Stomach (tissue), 9 donors: ENCODE results near the gene KRT6B. TPM values are rescaled to one million over a fixed set of nuclear protein-coding genes. Genes with fewer than 3 reads are reported as not detected.
A peak's percentile ranks its signal among the peaks of the same experiment; 100 is the strongest.

Source experiments
- DNase-seq, 2 donors: peaks; one replicate each; pipeline versions ENCODE4 v3.0.0 to v3.0.0-alpha.2; 2013 to 2019
- H3K27ac ChIP-seq, 5 donors: fragments of 200-600 bp in 4 of 5; sonication (generic) in 4 of 5; one replicate each; pipeline ENCODE4 v1.5.1; 2013 to 2019; ENCODE audit warnings: mild to moderate bottlenecking in 1 of 5, moderate library complexity in 1 of 5
- H3K27me3 ChIP-seq, 3 donors: fragments of 200-600 bp; sonication (generic); one replicate each; pipeline ENCODE4 v1.5.1; 2017 to 2019; ENCODE audit warnings: mixed run types in 1 of 3
- H3K36me3 ChIP-seq, 4 donors: fragments of 200-600 bp; sonication (generic); 1 replicate in 3 of 4; 2 replicates in 1 of 4; pipeline ENCODE4 v1.5.1; 2016 to 2019
- H3K4me1 ChIP-seq, 4 donors: fragments of 200-600 bp; sonication (generic); one replicate each; pipeline ENCODE4 v1.5.1; 2016 to 2019
- H3K4me3 ChIP-seq, 4 donors: fragments of 200-600 bp; sonication (generic) in 3 of 4; one replicate each; pipeline ENCODE4 v1.5.1; 2016 to 2019; ENCODE audit warnings: mild to moderate bottlenecking in 1 of 4
- H3K9me3 ChIP-seq, 4 donors: fragments of 200-600 bp; sonication (generic); one replicate each; pipeline ENCODE4 v1.5.1; 2016 to 2019
- CTCF ChIP-seq, 7 experiments: fragments of 450-650 bp in 4 of 7; fragments of 200-600 bp in 3 of 7; sonication (generic) in 3 of 7; IDR thresholded peaks; one replicate each; pipeline ENCODE4 v1.5.1; 2016 to 2019; ENCODE audit warnings: antibody characterized with exemption in 7 of 7, control low read depth in 2 of 7, mild to moderate bottlenecking in 1 of 7
- EP300 ChIP-seq: sonication (generic); formaldehyde crosslinking; IDR thresholded peaks from one replicate; pipeline ENCODE4 v1.6.1; 2017; ENCODE audit warnings: antibody characterized with exemption
- POLR2A ChIP-seq, 4 donors: fragments of 450-650 bp; IDR thresholded peaks; one replicate each; pipeline ENCODE4 v1.6.1; 2016; ENCODE audit warnings: antibody characterized with exemption in 4 of 4, control low read depth in 2 of 4, mild to moderate bottlenecking in 1 of 4, moderate library complexity in 1 of 4
- POLR2AphosphoS5 ChIP-seq, 3 donors: sonication (generic); formaldehyde crosslinking; IDR thresholded peaks; one replicate each; pipeline ENCODE4 v1.6.1; 2016; ENCODE audit warnings: antibody characterized with exemption in 3 of 3
- WGBS, 5 donors: extraction: QIAGEN DNeasy Blood & Tissue Kit in 3 of 5; methylation state at CpG; one replicate each; pipeline versions ENCODE4 v1.1.5 to v1.1.7; 2013 to 2018; 5-methylcytosine and 5-hydroxymethylcytosine counted together
- intact Hi-C: fragments of 100-400 bp; cut with DNase I; formaldehyde crosslinking; loops from one replicate; pipeline ENCODE4 v1.15.1; 2023; ENCODE audit warnings: low total_unique reads
- polyA plus RNA-seq, 3 donors: library from polyadenylated mRNA; stranded (reverse); fragments of 200-250 nt; gene quantifications; one replicate each; pipeline ENCODE4 v1.2.3, GENCODE V29; 2013
- total RNA-seq, 5 donors: library from RNA; depleted of rRNA; stranded (reverse); fragments of >200 nt; gene quantifications; one replicate each; pipeline versions ENCODE4 v1.1.0 to v1.2.3, GENCODE V29; 2014 to 2016
- donor health status: healthy with polysubstance abuse.
- donor health status: Bipolar disorder and iron deficiency.
- donor health status: healthy.

KRT6B gene
- total and polyA plus RNA-seq, 8 donors = 0.46 to 9.2 (median 0.55) TPM; not detected in 5

- intact Hi-C loops = no loop called here
- no peak for TF ChIP-seq POLR2A (IDR thresholded peaks at IDR 0.05)
- TF ChIP-seq POLR2AphosphoS5 (IDR thresholded peaks at IDR 0.05) = no peak
- TF ChIP-seq EP300 = no peak
- no peak for TF ChIP-seq CTCF (IDR thresholded peaks at IDR 0.05)
- Histone ChIP-seq H3K27ac (no peak overlapping the region), H3K4me3 (no peak overlapping the region), H3K27me3 (no peaks in the 10 kb centered on the region), H3K4me1 (peaks cover 0 to 28% (median 9%) of the 10 kb centered on the region in 4 donors), H3K9me3 (no peaks in the 10 kb centered on the region), H3K36me3 (no peaks in the 10 kb centered on the region)
- WGBS, 5 donors = 82 to 92% (median 87%) methylated on average over 3 to 4 of the region's 4 CpGs; no CpG with 5 or more reads in 1 of the 5 donors
- no peak for DNase-seq
These were observed 33.3 kb downstream of the KRT6B start for GRCh38 chr12:52418576-52419110.

- Histone ChIP-seq H3K27me3 (no peaks in the 10 kb centered on the region), H3K36me3 (no peaks in the 10 kb centered on the region), H3K4me1 (peaks cover 0 to 22% (median 8%) of the 10 kb centered on the region in 4 donors), H3K27ac (peak overlapping the region in 3 of 5 donors; percentile 48 to 70 (median 49)), H3K4me3 (no peak overlapping the region), H3K9me3 (no peaks in the 10 kb centered on the region)
- TF ChIP-seq POLR2A (IDR thresholded peaks at IDR 0.05) = no peak
- no peak for TF ChIP-seq CTCF (IDR thresholded peaks at IDR 0.05)
- TF ChIP-seq POLR2AphosphoS5 (IDR thresholded peaks at IDR 0.05) = no peak
- no peak for TF ChIP-seq EP300
- WGBS, 5 donors = 41 to 67% (median 61%) methylated on average over 2 of the region's 2 CpGs
- intact Hi-C loops = no loop called here
- DNase-seq = no peak
These were observed 34.2 kb downstream of the KRT6B start for GRCh38 chr12:52417740-52418139.

GRCh38 chr12:52416795-52417194 is 35.2 kb downstream of the KRT6B start:
- no peak for DNase-seq
- intact Hi-C loops = no loop called here
- WGBS, 5 donors = 67 to 88% (median 84%) methylated on average over 1 of the region's 1 CpG
- H3K9me3 ChIP-seq = no peaks in the 10 kb centered on the region
- H3K27ac ChIP-seq = peak overlapping the region in 4 of 5 donors; percentile 48 to 70 (median 53)
- peaks cover 0 to 22% (median 8%) of the 10 kb centered on the region in 4 donors for H3K4me1 ChIP-seq
- no peaks in the 10 kb centered on the region for H3K36me3 ChIP-seq
- TF ChIP-seq POLR2A (IDR thresholded peaks at IDR 0.05) = no peak
- no peak for TF ChIP-seq POLR2AphosphoS5 (IDR thresholded peaks at IDR 0.05)
- no peak for TF ChIP-seq CTCF (IDR thresholded peaks at IDR 0.05)
- no peak for TF ChIP-seq EP300
- H3K4me3 ChIP-seq = no peak overlapping the region
- H3K27me3 ChIP-seq = no peaks in the 10 kb centered on the region

GRCh38 chr12:52415870-52416750 is 35.8 kb downstream of the KRT6B start:
- intact Hi-C loops = no loop called here
- H3K4me3 ChIP-seq = no peak overlapping the region
- TF ChIP-seq POLR2AphosphoS5 (IDR thresholded peaks at IDR 0.05) = peak in 2 of 3 donors; percentile 53 to 74
- no peak for TF ChIP-seq POLR2A (IDR thresholded peaks at IDR 0.05)
- no peaks in the 10 kb centered on the region for H3K27me3 ChIP-seq
- no peaks in the 10 kb centered on the region for H3K9me3 ChIP-seq
- H3K27ac ChIP-seq = peak overlapping the region in 4 of 5 donors; percentile 19 to 70 (median 53)
- H3K4me1 ChIP-seq = peaks cover 0 to 28% (median 8%) of the 10 kb centered on the region in 4 donors
- WGBS, 5 donors = 61 to 69% (median 68%) methylated on average over 10 of the region's 10 CpGs
- peak in 1 of 2 donors; percentile 81 for DNase-seq
- H3K36me3 ChIP-seq = no peaks in the 10 kb centered on the region
